ENCODE data around the gene MFN2.
"Not testable (repeated sequence)": the region's sequence is repeated elsewhere in the genome, so short reads cannot be mapped to it uniquely, and the experiment has no call there.

The MFN2 gene

DNA sequence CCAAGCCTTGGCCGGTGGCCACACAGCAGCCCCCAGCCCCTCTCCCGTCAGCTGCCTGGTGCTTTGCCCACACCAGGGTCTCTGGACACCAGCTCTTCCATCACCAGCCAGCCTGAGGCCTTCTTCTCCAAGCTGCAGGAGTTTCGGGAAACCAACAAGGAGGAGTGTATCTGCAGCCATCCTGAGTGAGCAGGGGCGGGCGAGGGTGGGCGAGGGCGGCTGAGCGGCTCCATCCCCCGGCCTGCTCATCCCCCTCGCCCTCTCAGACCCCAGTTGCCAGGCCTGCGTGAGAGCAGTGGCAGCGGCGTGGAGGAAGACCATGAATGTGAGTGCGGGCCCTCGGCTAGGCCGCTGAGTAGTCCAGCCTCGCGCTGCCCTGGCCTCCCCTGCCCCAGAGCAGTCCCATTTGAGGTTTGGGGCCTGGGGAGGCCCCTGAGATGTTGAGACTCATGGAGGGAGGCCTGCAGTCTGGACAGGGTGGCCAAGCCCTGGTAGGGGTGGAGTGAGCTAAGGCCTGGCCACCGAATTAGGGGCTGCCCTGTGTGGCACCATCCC, 48.8 kb downstream of the MFN2 start:
- DNase-seq: no peak

DNA sequence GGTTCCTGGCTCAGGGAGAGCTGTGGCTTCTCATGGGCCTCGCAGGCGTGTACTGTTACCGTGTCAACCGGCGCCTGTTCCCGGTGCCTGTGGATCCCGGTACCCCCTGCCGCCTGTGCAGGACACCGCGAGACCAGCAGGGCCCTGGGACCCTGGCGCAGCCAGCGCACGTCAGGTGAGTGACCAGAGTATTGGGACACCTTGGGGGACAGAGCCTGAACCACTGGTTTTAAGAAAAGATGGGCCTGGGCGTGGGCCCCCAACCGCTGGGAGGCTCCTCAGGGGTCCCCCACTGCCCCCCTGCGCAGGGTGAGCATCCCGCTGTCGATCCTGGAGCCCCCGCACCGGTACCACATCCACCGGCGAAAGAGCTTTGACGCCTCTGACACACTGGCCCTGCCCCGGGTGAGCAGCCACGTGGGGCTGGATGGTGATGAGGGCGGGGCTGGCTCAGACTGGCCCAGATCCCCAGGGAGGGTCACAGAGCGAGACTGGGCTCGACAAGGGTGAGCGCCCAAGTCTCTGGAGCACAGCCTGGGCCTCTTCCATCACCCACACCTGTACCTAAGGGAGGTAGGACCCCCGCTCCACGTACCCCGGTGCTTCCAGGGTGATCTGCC, 49.6 kb downstream of the MFN2 start:
- DNase-seq: no peak

DNA sequence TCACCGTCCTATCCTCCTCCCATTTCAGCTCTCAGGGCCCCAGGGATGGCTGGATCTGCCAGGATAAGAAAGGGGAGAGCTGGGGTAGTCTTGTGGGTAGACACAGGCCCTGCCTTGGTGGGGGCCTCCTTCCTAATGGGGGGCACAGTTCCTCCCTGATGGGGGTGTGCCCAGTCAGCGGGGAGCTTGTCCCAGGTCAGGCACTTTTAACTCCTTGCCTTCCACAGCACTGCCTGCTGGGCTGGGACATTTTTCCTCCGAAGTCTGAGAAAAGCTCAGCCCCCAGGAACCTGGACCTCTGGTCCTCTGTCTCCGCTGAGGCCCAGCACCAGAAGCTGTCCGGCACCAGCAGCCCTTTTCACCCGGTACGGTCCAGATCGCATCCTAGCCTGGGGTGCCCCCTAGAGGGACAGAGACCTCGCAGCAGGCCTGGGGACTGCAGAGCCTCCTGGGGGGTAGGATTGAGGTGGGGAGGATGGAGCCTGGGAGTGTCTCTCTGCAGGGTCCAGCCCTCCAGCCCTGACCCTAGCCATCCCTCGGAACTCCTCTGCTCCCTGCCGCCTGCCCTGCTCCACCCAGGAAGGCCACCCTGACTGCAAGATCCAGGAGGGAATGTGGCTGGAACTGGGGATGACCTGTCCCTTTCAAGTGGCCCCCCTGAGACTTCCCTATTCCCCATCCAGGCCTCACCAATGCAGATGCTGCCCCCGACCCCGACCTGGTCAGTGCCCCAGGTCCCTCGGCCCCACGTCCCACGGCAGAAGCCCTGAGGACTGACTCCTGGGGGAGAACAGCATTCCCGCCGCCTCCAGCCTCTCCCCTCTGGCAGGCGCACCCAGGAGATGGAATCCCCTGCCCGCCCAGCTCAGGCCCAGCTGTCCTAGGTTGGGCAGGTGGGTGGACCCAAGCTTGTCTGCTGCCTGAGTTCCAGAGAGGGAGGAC, 51.1 kb downstream of the MFN2 start:
- no peak for DNase-seq

- no peak for DNase-seq
Measured at GRCh38 chr1:12032161-12032621, 51.9 kb downstream of the MFN2 start.

GRCh38 chr1:12033441-12033840, 53.2 kb downstream of the MFN2 start:
- not testable (repeated sequence) for DNase-seq

DNA sequence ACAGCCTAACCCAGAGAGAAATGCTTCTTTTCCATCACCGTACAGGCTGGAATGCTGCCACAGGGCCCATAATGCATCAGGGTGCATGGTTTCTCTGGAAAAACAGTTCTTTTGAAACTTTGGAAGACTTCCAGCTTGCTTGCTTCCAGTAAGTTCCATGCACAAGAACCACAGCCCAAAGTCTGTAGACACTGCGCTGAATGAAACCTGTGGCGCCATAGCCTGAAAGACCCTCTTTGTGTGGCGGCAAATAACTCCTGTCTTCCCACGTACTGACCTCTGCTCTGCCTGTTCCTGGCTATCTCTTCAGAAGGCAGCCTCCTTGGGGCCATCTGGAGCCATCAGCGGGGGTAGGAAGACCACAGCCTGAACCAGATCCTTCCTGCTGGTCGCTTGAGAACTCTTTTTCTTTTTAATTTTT, 54.1 kb downstream of the MFN2 start:
- DNase-seq: no peak

DNA sequence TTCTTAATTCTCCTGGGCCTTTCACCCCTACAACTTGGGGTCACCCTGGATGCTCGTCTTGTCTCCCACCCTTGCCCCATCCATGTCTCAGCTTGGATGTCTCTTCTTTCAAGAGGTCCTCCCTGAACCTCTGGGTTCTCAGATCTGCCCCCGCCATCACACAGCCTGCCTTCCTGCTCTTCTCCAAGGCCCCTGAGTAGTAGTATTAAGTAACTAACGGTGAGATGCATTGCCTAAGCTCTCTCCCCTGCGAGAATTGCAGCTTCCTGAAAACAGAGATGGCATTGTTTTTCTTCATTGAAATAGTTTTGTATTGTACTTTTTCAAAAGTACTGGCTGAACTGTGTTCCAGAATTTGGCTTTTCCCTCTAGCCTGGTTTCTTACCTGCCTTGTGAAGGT, 55.1 kb downstream of the MFN2 start:
- DNase-seq: no peak

DNA sequence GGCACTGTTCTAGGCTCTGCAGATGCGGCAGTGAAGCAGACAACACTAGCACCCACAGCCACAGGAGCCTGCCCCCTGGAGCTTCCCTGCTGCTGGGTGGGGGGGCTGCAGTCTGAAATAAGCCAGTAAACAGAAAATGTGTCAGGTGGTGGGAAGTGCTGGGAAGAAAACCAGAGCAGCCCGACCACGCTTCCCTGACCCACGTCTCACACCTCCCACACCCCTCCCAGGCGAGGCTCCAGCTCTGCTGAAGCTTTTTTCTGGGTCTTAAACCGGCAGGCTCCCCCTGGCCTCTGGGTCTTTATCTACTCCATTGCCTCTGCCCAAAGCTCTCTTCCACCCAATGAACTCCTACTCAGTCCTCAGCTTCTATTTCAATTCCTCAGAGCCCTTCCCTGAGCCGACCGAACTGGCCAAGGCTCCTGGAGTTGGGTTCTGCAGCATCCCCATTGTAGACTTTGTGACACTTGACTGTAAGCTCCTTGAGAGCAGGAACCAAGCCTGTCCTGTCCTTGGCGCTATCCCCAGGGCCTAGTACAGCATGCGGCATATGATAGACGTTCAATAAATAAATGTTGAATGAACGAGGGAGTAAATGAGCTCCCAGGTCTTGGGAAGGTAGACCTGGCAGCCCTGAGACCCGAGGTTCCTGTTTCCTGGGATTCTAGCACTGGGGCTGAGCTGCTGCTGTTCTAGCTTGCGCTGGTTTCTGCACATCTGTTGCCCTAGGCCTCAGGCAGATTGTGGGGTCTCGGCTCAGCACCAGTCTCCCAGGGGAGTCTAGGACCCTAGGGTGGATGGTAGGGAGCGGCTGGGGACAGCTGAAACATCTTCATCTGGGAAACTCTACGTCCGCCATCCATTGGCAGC, 57.5 kb downstream of the MFN2 start:
- no peak for DNase-seq

- DNase-seq: no peak
Measured at GRCh38 chr1:12038356-12039163, 58.3 kb downstream of the MFN2 start.

DNA sequence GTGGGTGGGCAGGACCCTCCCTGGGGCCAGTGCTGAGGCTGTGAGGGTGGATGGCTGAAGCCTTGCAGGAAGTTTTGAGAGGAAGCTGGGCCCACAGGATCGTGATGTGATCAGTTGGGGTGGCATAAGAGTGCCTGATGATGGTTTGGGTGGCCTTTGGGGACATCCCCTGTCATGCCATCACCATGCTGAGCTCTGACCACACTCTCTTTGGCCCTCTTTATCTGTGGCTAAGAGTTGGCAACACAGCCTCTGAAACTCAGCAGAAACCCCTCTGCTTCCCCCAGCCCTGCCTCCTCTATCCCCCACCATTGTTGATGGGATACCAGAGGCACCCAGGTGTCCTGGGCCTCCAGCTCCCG, 58.9 kb downstream of the MFN2 start:
- no peak for DNase-seq

GRCh38 chr1:12039824-12040456, 59.7 kb downstream of the MFN2 start:
- DNase-seq: not testable (repeated sequence)

- no peak for DNase-seq
Measured at GRCh38 chr1:12040457-12041051, 60.3 kb downstream of the MFN2 start.

DNA sequence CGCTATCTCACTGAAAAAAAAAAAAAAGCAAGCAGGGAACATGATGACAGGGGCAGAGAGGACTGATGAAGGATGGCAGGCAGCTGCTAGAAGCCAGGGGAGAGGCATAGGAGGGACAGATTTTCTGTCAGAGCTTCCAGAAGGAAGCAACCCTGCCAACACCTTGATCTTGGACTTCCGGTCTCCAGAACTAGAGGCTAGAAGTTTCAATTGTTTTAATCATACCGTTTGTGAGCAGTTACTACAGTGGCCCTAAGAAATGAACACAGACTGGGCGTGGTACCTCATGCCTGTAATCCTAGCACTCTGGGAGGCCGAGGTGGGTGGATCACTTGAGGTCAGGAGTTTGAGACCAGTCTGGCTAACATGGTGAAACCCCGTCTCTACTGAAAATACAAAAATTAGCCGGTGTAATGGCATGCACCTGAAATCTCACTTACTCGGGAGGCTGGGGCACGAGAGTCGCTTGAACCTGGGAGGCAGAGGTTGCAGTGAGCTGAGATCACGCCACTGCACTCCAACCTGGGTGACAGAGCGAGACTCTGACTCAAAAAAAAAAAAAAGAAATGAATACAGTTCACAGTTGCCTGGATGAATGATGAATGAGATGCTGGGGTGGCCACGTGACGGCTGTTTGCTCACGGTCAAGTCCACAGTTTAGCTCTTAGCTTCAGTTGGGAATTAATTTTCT, 64.1 kb downstream of the MFN2 start:
- not testable (repeated sequence) for DNase-seq

DNA sequence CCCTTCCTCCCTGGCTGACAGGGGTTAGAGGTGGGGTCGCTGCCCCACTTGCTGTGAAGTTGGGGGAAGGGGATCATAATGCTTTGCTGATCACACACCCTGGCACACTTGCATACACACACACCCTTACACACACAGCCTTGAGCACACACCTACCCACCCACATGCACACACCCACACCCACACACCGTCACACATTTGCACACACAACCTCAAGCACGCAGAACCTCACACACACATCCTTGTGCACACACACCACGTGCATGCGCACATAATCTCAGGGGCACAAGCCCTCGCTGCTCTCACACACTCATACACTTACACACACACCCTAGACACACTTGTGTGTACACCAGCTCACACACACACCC, 66.5 kb downstream of the MFN2 start:
- DNase-seq: no peak

- DNase-seq: no peak
Measured at GRCh38 chr1:12047120-12047876, 67.1 kb downstream of the MFN2 start.

DNA sequence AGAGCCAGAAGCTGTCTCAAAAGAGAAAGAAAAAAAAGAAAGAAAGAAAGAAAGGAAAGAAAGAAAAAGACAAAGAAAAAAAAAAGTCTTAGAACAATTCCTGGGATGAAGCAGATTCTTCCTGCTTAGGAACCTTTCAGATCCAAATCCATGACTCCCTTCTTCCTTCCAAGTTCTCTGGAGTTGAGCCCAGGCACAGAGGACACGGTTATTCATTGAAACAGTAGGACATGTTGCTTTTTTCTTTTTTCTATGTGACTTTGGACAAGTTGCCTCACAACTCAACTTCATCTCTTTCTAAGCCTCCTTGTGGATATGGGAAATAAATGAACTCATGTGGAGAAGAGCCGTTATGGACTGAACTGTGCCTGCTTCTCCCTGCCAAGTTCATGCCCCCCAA, 68.1 kb downstream of the MFN2 start:
- DNase-seq: no peak

- no peak for DNase-seq
Measured at GRCh38 chr1:12049616-12050015, 69.4 kb downstream of the MFN2 start.

GRCh38 chr1:12051361-12051760, 71.1 kb downstream of the MFN2 start:
- no peak for DNase-seq

DNA sequence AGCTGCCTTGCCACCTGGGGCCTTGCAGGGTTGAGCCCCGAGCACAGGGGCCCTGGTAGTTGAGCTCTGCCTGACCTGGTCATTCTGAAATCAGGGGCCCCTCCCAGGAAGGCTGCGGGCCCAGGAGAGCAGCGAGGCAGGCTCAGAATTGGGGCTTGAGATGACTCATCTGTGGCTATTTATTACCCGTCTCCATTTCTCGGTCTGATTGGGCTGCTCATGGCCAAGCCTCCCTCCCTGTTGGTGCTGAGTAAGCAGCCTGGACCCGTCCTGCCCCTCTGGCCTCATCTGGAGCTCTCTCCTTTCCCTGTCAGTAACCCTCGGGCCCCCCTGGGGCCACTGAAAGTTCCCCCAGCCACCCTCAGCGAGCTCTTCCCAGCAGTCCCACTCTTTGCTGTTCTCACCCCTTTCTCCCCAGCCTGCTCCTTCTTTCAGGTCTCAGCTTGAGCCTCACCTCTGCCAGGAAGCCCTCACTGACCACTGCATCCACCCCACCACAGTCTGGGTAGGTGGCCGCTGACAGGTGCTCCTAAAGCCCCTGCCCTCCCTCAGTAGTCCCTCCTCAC, 71.8 kb downstream of the MFN2 start:
- no peak for DNase-seq

Data from retina (tissue), 1 donor.